ENCODE measurements around the gene ESRP2.
A peak's percentile ranks its signal among the peaks of the same experiment; 100 is the strongest.

Gene ESRP2

DNA sequence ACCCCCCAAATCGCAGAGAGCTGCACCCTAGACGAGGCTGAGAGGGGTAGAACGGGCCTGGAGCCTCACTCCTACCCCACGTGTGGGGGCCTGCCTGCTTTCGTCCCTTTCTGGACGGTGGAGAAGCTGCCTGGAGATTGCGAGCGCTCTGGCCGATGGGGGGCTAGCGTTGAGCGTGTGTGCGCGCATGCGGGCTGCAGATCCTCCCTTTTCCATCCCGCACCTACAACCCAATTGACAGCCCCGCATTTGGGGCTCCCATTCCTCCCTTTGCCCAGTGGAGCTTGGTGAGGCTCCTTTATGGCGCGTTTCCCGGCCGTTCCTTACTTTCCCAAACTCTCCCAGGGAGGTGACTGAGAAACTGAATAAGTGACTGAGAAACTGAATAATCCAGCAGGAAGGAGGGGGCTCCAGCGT, 907 bp upstream of the ESRP2 start:
- DNase-seq, result no peak

DNA sequence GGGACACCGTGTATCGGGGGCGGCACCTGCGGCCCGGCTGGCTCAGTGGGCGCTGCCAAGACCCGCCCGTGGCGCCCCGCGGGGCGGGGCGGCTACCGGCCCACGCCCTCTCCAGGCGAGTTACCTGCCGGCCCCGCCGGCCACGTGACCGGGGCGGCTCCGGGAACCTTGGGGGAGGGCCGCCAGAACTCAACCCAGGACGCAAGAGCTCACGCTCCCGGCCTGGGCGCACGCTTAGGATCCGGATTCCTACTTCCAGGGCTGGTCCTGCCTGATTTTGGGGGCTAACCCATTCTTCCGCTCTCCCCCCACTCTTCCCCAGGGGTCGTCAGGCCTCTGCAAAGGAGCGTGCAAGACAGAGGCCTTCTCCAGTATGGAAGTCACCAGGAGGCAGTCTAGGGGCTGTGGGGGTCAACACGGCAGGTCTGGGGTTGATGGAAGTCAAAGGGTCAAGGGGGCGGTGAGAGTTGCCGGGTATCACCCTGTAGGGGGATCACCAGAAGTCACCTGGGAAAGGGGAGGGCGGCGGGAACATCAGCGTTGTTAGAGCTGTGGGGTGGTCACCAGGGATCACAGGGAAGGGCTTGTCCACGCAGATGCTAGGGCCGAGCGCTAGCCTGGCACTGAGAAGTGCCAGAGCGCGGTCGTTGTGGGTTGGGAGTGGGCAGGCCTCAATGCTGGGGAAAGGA, 354 bp upstream of the ESRP2 start:
- DNase-seq, result no peak

DNA sequence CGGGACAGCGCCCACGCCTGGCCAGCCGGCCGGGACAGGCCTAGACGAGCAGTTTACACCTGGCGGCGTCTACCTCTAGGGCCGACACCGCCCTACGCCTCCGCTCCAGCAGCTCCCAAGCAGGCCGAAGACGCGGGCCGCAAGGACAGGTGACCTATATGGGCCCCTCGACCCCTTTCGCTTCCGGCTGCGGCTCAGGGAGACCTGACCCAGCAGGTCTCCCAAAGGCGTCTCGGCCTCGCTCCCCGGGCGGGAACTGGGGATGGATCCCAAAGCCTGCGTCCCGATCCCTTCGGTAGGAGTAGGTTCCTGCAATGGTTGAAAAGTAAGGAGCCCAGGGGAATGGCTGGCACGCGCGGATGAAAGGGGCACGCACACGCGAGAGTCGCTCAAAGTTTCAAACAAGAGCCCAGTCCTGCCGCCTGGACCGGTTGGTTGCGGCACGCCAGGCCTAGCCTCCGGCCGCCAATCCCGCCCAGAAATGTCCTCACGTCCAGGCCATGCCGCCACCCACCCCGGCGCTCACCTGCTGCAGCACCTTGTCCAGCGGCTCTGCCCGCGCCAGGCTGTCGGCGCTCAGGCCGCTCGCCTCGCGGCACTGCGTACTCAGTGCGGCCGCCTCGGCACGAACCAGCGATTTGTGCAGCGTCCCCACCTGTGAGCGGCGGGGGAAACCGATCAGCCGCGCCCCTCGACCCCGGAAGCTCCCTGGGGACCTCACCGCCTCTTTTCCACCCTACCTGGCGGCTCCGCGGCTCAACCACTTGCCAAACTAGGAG, 630 bp downstream of the ESRP2 start:
- DNase-seq, result no peak

DNA sequence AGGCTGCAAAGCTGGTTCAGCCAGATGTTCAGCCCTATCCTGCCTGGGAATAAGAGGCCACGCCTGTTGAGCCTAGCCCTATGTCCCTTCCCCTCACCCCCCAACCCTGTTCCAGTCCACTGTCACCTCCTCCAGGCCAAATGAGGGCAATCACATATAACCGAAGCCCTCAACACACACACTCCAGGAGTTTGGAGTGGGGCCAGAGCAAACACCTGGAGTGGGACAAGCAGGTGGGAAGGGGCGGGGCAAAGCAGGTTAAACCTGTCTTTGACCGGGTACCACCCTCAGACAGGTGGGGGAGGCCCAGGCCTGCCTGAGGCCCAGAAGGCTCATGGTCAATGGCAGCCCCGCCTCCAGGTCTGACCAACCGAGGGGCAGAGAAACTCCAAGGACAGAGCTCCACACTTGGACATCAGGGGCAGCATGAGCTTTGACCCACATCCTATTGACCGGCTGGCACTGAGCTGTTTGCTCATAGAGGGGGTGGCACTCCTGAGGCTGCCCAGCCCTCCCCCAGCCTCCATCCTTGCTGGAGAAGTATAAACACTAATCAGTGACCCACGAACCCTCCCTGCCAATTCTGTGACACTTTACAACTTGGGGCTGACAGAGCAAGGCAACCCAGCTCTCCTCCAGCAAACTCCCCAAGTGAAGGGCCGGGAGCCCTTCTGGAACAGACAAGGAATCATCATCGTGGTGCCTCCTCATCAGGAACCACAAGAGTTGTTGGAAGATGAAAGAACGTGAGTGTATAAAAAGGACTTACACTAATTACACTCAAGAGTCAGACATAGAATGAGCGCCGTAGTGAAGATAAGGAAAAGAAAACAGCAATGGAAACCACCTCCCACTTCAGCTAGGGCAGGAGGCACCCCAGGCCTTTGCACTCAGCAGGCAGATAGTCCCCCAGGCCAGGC, 1.5 kb downstream of the ESRP2 start:
- DNase-seq, result no peak

DNA sequence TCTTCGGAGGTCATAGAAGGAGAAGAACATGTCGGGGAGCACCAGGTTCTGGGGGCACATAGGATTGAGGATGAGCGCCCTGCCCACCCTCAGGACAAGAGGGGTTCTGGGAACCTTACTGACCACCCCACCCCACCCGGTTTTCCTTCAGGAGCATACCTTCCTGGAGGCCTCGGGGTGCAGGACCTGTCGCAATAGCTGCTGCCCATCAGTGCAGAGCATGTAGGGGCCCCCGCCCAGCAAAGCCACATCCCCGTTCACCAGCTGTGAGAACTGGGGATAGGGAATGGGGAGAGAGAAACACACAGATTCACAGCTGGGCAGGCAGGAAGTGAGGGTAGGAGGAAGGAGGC, 2.1 kb downstream of the ESRP2 start:
- DNase-seq, result no peak

DNA sequence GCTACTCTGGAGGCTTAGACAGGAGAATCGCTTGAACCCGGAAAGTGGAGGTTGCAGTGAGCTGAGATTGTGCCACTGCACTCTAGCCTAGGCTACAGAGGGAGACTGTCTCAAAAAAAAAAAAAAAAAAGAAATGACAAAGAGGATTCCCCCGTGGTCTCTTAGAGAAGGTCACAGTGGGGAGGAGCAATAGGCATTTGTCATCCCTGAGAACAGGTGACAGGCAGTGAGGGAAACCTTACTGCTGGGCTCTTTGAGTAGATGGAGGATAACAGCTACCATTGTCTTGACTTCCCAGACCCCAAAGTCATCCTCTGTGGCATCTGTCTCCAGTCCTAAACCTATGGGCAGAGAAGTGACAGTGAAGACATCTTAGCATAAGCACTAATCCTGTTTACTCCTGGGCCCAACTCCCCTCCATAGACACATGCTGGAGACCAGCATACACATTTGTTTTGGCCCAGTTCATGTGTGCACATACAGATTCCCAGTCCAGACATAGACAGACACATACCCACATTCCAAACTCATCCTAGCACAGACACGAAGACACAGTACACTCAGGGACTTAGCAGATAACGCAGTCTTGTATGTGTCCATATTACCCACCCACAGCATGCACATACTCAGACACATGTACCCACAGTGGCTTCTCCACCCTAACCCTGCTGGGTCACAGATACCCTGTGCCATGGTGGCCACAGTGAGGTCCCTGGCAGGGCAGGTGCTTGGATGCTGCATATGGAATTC, 2.7 kb downstream of the ESRP2 start:
- no peak for DNase-seq

DNA sequence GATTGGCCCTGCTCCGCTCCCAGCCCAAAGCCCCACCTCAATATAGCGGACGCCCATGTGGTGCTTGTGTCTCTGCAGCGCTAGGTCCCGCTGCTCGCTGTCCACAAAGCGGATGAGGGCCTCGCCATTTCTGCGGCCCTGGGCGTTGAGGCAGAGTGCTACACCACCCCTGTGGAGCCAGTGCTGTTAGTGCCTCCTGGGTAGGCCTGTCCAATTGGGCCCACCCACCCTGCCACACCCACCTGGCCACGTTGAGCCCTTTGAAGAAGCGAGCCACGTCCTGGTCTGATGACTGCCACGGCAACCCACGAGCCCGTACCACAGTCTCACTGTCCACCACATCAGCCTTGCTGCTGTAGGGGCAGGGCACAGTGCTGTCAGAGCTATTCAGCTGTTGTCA, 3.6 kb downstream of the ESRP2 start:
- no peak for DNase-seq

DNA sequence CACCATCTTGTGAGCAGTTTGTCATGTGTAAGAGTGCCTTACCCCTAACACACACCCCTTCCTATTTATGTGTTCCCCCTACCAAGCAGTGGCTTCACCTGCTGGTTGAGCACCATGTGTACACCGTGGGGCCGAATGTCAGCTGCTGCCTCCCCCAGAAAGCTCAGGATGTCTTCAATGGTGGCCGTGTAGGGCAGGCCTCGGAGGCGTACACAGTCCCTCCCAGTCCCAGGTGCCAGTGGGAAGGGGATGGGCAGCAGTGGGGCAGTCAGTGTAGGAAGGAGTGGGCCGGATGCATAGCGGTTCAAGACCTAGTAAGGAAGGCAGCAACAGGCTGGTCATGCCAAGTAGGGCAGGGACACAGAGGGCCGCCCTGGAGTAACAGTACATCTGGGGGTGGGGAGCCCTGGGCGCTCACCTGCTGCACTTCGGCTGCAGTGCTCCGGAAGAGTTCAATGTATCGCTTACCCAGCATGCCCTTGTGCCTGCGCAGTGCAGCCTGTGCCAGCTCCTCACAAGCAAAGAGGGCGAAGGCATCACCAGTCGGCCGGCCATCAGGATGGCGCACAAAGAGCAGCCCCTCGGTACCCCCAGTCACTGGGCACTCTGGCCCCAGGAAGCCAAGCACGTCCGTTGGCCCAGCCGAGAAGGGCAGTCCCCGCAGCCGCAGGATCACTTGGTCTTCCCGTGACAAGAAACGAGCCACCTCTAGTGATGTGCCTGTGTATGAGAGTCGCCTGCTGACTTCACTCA, 4.4 kb downstream of the ESRP2 start:
- DNase-seq, result no peak

DNA sequence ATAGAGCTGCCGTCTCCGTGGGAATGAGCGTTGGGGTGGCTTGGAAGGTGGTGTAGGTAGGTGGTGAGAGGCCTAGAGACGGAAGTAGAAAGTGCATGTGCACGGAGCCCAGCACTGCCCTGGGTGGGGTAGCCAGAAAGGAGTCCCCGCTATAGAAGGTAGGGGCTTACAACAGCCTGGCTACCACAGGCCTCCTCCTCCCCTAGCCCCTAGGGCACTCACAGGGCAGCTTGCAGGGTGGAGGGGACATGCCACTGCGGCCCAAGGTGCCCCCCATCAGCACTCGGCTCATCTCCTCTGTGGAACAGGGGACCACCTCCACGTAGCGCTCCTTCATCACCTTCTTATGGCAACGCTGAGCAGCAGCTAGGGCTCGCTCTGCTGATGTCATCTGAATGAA, 5.0 kb downstream of the ESRP2 start:
- DNase-seq, result no peak

DNA sequence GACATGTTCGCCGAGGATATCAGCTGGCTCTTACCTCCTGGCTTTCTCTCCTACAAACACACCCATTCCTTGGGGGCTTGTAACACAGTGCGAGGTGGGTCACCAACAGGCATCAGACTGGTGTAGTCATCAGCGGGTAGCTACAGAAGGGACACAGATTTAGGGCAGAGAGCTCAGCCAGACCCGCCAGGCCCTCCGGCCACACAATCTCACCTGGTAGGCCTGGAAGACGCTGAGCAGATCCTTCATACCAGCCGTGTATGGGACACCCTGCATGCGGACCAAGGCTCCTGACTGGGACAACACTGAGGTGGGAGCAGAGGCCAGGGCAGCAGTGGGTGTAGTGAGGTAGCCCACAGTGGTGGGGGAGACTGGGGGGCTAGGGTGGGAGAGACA, 5.8 kb downstream of the ESRP2 start:
- no peak for DNase-seq

DNA sequence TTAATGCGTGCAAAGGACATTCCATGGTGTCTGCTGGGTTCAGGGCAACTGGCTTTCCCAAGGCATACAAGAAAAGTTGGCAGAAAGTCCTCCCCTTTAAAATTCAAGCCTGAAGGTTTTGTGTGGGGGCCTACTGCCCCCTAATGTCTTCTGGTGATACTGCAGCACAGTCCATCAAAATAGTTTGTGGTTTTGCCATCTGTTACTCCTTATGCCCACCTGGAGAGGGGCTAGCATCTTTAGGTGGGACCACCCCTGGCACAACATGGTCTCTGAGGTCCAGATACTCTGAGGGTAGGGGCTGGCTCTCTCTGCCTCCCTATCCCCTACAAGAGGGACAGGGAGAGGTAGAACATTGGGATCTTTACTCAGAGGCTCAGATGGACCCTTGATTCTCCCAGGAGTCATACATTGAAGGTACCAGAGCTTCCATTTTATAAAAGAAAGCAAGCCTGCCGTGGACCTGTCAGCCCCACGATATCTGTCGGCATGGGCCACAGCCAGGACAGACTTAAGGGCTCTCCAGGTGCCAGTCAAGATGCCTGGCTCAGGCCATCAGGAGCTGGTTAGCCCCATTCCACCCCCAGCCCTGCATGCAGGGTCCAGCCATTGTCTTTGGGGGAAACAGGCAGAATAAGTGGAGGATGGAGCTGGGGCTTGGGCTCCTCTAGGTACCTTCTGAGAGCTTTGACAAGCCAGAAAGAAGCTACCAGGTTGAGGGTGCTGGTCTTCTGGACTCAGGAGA, 6.3 kb downstream of the ESRP2 start:
- DNase-seq, result peak; percentile 54 to 65 (median 59)

DNA sequence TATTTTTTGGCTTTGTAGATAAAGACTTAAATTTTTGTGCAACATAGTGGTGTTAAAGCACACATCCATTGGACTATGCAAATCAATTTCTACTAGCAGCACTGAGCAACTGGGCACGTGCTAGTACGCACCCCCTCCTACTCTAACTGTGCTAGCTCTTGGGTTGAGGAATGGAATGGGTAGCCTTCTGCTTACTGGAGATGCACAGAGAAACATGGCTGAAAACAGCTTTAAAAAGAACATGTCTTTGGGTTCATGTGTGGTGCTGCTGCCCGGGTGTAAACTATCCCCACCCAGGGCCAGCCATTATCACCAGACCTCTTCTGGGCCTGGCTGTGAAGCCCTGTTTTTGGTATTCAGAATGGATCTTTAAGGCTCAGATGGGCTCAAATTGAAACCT, 7.3 kb downstream of the ESRP2 start:
- DNase-seq, result no peak

DNA sequence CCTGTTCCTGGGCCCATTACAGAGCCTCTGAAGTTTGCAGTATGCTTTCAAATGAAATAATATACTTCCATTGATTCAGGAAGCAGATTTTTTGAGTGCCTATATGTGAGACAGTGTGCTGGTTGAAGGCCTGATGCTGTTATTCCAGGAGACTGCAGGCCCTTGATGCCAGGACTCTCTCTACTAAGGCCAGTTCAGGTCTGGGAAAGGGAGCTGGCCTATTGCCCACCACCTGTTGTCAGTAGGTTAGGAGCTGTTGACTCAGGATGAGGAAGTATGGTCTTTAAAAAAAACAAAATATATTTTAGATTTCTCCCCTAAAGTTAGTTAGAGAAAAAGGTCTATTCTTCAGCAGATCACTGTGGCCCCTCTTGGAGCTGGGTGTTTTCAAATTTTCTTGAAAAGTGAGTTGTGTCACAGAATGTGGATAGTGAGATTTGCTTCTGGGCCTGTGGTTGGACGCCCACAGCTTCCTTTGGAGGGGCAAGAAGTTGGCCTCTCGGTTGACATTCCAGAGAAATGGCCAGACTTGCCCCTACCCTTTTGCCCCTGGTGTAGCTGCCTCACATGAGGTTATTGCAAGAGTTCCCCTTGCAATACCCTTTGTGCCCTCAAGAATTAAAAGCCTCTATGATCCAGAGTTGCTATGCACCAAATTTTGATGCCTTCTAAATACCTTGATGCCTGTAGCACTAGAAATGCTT, 7.9 kb downstream of the ESRP2 start:
- no peak for DNase-seq

DNA sequence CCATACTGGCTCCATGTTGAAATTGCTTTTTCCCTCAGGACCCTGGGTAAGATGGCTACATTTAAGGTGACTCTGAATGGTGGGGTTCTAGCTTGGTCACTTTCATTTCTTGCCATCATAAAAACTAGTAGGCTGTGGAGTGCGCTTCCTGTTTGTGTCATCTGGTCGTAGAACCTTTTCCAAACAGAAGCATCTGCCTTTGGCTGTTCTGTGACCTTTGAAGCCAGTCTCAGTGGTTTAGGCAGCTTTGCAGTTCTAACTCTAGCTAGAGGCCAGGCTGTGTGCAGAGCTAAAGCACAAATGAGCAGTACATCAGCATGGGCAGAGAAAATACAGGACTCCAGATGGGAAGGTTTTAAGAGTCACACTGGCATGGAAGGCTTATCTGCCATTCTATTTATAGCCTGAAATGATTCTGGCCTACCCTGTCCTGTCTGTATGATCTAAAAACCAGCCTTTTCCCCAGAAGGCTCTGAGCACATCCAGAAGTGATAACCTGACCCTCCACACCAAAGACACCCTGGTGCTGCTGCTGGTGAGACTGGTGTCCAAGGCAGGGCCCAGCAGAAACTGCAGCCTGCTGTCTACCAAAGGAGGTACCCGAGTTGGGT, 8.6 kb downstream of the ESRP2 start:
- no peak for DNase-seq

DNA sequence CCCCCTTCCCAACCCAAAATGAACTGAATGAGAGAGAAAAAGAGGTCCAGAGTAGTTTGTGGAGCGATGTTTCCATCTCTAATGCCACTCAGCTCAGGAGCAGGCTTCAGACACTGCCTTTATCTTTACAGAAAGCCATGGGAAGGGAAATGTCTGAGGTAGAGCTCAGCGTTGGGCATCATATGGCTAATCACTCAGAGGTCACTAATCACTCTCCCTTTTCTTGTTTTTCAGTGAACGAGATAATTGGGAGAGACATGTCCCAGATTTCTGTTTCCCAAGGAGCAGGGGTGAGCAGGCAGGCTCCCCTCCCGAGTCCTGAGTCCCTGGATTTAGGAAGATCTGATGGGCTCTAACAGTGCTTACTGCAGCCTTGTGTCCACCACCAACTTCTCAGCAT, 9.8 kb downstream of the ESRP2 start:
- DNase-seq, result no peak

DNA sequence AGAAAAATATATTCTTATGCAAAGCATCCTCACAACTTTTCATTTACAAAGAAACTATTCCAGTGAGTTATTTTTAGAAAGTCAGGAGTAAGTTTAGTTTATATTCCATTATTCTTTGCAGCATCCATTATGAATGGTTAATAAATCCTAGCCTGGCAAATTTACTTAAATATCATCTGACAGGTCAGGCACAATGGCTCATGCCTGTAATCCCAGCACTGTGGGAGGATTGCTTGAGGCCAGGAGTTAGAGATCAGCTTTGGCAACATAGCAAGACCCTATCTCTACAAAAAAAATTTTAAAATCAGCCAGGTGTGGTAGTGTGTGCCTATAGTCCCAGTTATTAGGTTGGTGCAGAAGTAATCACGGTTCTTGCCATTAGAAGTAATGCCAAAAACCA, 12.9 kb downstream of the ESRP2 start:
- no peak for DNase-seq

DNA sequence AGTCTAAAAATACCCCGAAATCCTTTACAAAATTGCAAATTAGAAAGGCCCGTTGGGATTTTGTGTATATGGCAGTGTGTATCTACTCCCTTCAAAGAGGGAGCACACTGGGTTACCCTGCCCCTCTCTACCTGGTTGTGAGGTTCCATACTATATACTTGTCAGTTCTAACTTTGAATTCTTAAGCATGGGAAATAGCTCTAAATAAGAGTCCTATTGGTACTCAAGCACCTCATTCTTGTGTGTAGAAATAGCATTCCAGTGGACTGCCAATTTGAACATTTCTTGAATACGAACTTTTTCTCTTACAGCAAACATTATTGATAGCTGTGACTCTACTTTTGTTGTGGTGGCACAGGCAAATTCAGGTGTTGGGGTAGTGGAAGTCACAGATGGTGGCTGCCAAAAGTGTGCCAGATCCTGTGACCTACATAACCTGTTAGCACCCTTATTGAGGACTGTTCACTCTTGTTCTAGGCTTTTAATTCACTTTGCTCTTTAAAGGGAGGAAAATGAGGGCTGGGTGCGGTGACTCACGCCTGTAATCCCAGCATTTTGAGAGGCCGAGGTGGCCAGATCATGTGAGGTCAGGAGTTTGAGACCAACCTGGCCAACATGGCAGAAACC, 16.1 kb downstream of the ESRP2 start:
- no peak for DNase-seq

DNA sequence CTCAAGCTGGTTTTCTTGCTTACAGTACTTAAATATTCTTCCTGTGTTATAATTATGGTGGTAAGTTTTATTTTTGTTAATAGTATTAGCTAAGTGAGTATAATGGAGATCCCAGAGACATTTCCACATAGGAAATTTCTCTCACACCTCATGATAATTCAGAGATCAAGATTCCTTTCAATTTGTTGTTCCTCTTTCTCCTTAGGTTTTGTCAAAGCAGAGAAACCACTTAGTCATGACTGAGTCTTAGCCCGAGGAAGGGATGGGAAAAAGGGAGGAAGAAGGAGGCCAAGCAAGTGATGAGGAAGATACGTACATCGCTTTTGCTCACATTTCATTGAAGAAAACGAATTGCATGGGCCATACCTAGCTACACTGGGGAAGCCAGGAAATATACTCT, 18.4 kb downstream of the ESRP2 start:
- DNase-seq, result peak; percentile 54 to 78 (median 65)

DNA sequence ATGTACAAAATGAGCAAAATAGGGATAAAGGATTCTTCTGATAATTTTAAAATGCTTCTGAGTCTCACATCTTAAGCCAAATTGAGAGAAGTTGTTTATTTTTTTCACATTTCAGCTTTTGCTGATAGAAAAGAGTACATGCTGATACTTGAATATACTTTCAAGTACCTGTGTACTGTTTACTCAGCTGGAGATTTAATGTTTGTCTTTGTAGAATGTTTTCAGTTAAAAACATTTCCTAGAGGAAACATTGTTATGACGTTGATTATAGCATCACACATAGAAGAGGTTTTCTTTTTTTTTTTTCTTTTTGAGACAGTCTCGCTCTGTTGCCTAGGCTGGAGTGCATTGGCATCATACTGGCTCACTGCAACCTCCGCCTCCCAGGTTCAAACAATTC, 19.7 kb downstream of the ESRP2 start:
- DNase-seq, result no peak

DNA sequence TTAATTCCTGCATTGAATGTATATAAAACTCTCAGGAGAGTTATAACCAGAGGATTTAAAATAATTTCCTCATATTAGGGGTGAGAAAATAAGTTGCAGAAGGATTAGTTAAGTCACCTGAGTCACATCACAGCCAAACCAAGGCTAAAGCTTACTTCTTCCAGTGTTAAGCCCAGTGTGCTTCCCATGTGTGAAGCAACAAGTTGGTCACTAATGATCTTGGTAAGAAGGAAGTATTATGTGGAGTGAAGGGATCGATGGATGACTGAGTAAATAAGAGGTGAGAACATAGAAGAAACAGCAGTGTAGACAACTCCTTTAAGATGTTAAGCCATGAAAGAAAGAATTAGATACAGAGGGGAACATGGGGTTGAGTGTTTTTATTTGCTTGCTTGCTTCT, 20.6 kb downstream of the ESRP2 start:
- no peak for DNase-seq

All from suppressor macrophage treated with lipopolysaccharide for 1 hour (primary cell).